ENCODE measurements around the gene LHPP.

The LHPP gene

DNA sequence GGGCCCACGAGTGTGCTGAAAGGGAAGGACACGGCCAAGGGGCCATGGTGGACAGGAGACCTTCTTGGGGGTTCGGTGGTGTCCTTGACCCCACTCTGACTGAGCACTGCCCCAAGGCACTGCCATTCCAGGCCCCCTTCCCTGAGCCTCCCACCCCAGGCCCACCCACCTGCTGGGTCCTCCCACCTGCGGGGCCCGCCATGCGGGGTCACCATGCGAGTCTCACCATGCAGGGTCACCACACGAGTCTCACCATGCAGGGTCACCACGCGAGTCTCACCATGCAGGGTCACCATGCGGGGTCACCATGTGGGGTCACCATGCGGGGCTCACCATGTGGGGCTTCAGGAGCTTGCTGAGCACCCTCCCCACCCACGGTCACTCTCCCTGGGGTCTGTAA, 76.3 kb downstream of the LHPP start:
- TF ChIP-seq, protein P1, sequence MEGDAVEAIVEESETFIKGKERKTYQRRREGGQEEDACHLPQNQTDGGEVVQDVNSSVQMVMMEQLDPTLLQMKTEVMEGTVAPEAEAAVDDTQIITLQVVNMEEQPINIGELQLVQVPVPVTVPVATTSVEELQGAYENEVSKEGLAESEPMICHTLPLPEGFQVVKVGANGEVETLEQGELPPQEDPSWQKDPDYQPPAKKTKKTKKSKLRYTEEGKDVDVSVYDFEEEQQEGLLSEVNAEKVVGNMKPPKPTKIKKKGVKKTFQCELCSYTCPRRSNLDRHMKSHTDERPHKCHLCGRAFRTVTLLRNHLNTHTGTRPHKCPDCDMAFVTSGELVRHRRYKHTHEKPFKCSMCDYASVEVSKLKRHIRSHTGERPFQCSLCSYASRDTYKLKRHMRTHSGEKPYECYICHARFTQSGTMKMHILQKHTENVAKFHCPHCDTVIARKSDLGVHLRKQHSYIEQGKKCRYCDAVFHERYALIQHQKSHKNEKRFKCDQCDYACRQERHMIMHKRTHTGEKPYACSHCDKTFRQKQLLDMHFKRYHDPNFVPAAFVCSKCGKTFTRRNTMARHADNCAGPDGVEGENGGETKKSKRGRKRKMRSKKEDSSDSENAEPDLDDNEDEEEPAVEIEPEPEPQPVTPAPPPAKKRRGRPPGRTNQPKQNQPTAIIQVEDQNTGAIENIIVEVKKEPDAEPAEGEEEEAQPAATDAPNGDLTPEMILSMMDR (IDR thresholded peaks at IDR 0.05; ENCODE audit: control insufficient read depth, insufficient read depth, low read depth, low read length, missing control alignments), result no peak
- no peak for DNase-seq (ENCODE audit: low read depth)
- no peak overlapping the region for H3K4me3 ChIP-seq (ENCODE audit: control insufficient read depth, low read depth, low read length)

DNA sequence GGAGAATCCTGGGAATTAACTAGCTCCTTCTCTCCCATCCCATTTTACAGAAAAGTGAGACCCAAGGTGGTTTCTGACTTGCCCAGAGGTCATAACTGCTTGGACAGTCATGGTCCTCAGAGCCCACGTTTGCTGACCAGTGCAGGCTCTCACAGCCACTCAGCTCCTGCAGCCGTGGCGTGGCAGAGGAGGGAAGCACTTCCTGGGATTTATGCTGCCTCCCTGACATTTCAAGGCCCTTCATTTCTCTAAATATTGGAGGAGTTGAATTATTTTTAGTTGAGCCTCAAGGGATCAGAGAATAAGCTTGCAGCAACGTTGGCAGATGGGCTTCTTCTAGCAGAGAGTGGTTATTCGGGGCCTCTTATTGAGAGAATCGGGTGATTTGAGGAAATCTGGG, 77.1 kb downstream of the LHPP start:
- DNase-seq (ENCODE audit: low read depth), result no peak
- TF ChIP-seq, protein P1 (IDR thresholded peaks at IDR 0.05; ENCODE audit: control insufficient read depth, insufficient read depth, low read depth, low read length, missing control alignments), result no peak
- H3K4me3 ChIP-seq (ENCODE audit: control insufficient read depth, low read depth, low read length), result no peak overlapping the region

DNA sequence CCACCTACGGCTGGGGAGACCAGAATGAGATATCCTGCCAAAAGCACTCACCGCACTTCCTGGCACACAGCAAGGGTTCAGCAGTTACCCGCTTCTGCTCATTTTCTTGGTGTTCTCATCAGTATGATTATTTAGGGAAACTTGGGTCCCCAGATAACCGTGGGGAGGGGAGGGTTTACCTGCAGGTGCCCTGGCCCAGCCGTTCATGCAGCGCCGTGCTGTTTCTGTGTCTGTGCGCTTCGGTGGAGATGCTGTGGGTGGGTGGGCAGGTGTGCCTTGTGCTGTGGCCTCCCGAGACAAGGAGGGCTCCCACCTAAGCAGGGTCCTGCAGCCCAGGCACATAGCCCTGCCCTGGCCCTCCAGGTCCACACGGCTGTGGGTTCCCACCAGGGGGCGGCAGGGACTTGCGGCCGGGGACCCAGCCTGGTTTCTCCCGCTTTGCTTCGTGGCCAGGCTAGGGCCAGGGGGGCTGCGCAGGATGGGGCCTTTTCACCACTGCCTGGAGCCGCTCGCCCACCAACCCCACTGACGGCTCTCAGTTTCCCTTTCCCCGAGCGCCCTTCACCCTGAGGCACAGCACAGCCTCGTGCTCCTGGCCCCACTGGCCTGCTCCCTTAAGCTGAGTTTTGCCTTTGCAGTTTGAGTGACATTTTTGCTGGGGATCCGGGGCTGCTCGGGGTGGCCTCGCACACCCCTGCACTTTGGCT, 78.5 kb downstream of the LHPP start:
- no peak for DNase-seq (ENCODE audit: low read depth)
- H3K4me3 ChIP-seq (ENCODE audit: control insufficient read depth, low read depth, low read length), result no peak overlapping the region
- TF ChIP-seq, protein P1 (IDR thresholded peaks at IDR 0.05; ENCODE audit: control insufficient read depth, insufficient read depth, low read depth, low read length, missing control alignments), result peak; percentile 87

DNA sequence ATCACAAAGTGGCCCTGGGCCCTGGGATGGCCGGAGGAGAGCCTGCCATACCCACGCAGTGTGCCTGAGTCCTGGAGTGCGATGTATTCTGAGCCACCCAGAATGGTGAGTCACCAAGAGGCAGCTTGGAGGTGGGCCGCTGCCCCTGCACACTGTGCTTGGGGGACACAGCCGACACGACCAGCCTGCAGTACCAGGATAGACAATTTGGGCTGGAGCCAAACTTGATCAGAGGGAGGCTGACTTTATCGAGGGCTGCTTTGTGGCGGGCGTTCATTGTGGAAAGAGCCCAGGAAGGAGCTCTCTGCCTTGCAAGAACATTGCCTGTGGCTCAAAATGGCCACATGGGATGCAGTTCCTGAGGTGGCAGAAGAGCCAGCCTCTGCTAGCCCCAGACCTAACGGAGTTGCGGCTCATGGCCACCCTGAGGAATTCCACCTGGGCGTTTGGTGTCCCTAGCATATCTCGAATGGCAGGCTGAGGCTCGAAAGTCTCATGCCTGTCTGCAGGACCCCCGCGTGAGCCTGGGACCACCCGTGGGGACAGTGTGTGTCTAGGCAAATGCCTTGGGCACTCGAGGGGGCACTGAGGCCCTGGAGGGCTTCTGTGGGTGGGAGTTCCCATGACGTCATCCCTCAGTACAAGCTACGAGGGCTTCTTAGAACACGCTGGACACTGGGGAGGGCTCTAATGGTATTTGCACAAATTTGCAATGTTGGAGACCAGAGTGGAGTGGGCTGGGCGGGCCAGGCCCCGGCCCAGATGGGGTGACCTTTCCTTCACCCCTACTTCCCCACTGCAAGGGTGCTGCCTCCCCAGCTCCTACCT, 79.7 kb downstream of the LHPP start:
- TF ChIP-seq, protein P1 (IDR thresholded peaks at IDR 0.05; ENCODE audit: control insufficient read depth, insufficient read depth, low read depth, low read length, missing control alignments), result no peak
- no peak for DNase-seq (ENCODE audit: low read depth)
- no peak overlapping the region for H3K4me3 ChIP-seq (ENCODE audit: control insufficient read depth, low read depth, low read length)

DNA sequence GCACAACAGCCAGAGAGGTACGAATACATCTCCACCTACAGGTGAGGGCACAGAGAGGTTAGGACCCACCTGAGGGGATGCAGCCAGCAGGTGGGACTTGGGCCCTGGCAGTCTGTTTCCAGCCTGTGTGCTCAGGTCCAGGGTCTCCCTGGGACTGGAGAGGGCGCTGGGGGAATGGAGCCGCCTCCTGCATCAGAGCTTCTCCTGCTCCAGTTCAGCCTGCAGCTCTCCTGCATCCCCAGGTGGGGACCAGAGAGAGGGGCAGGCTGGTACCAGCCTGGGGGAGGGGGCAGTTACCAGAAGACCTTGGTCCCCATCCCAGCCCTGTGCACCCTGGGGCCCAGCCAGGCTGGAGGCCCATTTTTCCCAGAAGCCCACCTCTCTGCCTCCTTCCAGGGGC, 80.7 kb downstream of the LHPP start:
- TF ChIP-seq, protein P1 (IDR thresholded peaks at IDR 0.05; ENCODE audit: control insufficient read depth, insufficient read depth, low read depth, low read length, missing control alignments), result no peak
- no peak for DNase-seq (ENCODE audit: low read depth)
- no peak overlapping the region for H3K4me3 ChIP-seq (ENCODE audit: control insufficient read depth, low read depth, low read length)

DNA sequence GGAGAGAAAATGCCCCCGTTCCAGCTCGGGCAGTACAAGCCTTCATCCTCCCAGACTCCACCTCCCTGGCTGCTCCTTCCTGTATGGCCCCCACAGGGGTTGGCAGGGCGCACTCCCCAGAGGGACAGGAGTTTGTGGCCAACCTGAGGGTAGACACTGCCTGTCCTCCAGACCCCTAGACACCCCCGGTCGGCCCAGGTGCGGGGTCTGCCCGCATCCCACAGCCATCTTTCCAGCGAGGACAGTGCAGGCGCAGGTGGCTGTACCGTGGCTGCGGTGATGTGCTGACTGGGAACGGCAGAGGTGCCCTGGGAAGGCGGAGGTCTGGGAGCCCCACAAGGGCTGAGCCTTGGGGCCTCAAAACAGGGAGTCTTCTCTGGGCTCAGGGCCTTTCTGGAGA, 81.5 kb downstream of the LHPP start:
- no peak for DNase-seq (ENCODE audit: low read depth)
- TF ChIP-seq, protein P1 (IDR thresholded peaks at IDR 0.05; ENCODE audit: control insufficient read depth, insufficient read depth, low read depth, low read length, missing control alignments), result no peak
- no peak overlapping the region for H3K4me3 ChIP-seq (ENCODE audit: control insufficient read depth, low read depth, low read length)

All from AG09309 (cell line).